Measurements from ENCODE around the gene JAKMIP1.

JAKMIP1 gene

DNA sequence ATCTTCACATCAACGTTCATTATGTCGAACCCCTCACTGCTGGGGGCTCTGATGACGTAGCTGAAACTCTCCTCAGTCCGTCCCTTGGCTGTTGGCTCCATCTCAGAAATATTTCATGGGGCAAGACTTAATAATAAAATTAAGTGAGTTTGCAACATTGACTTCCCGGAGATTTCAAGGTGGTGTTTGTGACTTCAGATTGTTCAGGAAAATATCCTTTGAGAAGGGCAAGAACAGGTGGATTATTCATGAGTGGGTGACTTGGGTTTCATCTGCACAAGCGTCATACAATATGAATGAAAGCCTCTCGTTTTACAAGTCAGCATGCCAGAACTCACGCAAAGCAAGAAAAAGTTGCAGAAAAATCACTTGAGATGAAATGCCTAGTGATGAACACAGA lies 182.0 kb downstream of the JAKMIP1 start, which contains the start of gene C4orf50:
Gene C4orf50 (minus strand): TSS at position 101 of the 400 bp plus-strand sequence.
- H3K4me1 ChIP-seq (ENCODE audit: insufficient read depth, poor library complexity, severe bottlenecking), result no peaks in the 10 kb centered on the region
- ATAC-seq (ENCODE audit: low read depth), result no peak
- TF ChIP-seq, protein P1, sequence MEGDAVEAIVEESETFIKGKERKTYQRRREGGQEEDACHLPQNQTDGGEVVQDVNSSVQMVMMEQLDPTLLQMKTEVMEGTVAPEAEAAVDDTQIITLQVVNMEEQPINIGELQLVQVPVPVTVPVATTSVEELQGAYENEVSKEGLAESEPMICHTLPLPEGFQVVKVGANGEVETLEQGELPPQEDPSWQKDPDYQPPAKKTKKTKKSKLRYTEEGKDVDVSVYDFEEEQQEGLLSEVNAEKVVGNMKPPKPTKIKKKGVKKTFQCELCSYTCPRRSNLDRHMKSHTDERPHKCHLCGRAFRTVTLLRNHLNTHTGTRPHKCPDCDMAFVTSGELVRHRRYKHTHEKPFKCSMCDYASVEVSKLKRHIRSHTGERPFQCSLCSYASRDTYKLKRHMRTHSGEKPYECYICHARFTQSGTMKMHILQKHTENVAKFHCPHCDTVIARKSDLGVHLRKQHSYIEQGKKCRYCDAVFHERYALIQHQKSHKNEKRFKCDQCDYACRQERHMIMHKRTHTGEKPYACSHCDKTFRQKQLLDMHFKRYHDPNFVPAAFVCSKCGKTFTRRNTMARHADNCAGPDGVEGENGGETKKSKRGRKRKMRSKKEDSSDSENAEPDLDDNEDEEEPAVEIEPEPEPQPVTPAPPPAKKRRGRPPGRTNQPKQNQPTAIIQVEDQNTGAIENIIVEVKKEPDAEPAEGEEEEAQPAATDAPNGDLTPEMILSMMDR (IDR thresholded peaks at IDR 0.05; ENCODE audit: poor library complexity, severe bottlenecking), result no peak

DNA sequence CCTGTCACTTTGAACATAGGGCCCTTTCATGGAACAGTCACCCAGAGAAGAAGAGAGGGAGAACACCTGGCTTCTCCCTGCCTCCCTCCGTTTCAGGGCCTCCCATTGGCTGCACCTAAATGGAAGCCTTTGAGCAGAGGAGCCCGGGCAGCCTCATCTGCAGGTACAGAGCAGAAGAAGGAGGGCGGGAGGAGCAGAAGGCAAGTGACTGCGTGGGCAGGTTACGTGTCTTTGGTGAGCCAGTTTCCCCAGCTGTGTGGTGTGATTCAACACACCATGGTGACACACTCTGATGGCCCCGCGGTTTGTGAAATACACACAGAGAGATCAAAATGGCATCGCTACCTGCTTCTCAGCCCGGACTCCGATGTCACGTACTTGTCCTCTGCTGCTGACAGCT lies 182.5 kb downstream of the JAKMIP1 start:
- Histone ChIP-seq H3K36me3 (ENCODE audit: low read depth) (no peaks in the 10 kb centered on the region), H3K27me3 (ENCODE audit: insufficient read depth, poor library complexity, severe bottlenecking) (no peaks in the 10 kb centered on the region), H3K9me3 (ENCODE audit: severe bottlenecking) (no peaks in the 10 kb centered on the region), H3K4me1 (ENCODE audit: insufficient read depth, poor library complexity, severe bottlenecking) (no peaks in the 10 kb centered on the region), H3K4me3 (ENCODE audit: severe bottlenecking) (no peak overlapping the region), H3K27ac (ENCODE audit: poor library complexity, severe bottlenecking) (no peak overlapping the region)
- DNase-seq (ENCODE audit: low spot score), result no peak
- ATAC-seq (ENCODE audit: low read depth), result no peak
- TF ChIP-seq, protein P1 (IDR thresholded peaks at IDR 0.05; ENCODE audit: poor library complexity, severe bottlenecking), result no peak

More for the DNA sequence above, 182.0 kb downstream of the JAKMIP1 start, which contains the start of gene C4orf50:
- no peak for DNase-seq (ENCODE audit: low spot score)
- no peak within 1 kb of the TSS for H3K4me3 ChIP-seq (ENCODE audit: severe bottlenecking)
- no peaks in the 10 kb centered on the region for H3K9me3 ChIP-seq (ENCODE audit: severe bottlenecking)
- H3K27ac ChIP-seq (ENCODE audit: poor library complexity, severe bottlenecking), result no peak within 1 kb of the TSS
- H3K27me3 ChIP-seq (ENCODE audit: insufficient read depth, poor library complexity, severe bottlenecking), result no peaks in the 10 kb centered on the region
- H3K36me3 ChIP-seq (ENCODE audit: low read depth), result no peaks in the 10 kb centered on the region

DNA sequence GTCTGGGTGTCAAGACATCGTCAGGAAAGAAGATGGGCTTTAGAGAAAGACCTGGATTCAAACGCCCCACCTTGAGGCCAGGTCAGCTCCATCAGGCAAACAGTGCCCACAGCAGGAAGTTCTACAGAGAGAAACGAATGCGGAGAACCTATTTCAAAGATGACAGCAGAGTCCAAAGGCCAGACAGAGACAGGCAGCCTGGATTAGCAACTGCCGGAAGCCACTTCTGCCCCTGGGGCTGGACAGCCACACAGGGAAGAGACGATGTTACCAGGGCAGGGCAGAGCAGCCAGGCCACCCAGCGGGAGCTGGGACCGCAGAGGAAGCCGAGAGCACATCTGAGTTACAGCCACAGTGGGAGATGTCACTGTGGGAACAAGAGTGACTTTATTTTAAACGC lies 183.3 kb downstream of the JAKMIP1 start:
- DNase-seq (ENCODE audit: low spot score), result no peak
- no peaks in the 10 kb centered on the region for H3K9me3 ChIP-seq (ENCODE audit: severe bottlenecking)
- no peak for ATAC-seq (ENCODE audit: low read depth)
- H3K4me1 ChIP-seq (ENCODE audit: insufficient read depth, poor library complexity, severe bottlenecking), result no peaks in the 10 kb centered on the region
- no peak overlapping the region for H3K4me3 ChIP-seq (ENCODE audit: severe bottlenecking)
- no peaks in the 10 kb centered on the region for H3K36me3 ChIP-seq (ENCODE audit: low read depth)
- no peak overlapping the region for H3K27ac ChIP-seq (ENCODE audit: poor library complexity, severe bottlenecking)
- TF ChIP-seq, protein P1 (IDR thresholded peaks at IDR 0.05; ENCODE audit: poor library complexity, severe bottlenecking), result no peak
- no peaks in the 10 kb centered on the region for H3K27me3 ChIP-seq (ENCODE audit: insufficient read depth, poor library complexity, severe bottlenecking)

DNA sequence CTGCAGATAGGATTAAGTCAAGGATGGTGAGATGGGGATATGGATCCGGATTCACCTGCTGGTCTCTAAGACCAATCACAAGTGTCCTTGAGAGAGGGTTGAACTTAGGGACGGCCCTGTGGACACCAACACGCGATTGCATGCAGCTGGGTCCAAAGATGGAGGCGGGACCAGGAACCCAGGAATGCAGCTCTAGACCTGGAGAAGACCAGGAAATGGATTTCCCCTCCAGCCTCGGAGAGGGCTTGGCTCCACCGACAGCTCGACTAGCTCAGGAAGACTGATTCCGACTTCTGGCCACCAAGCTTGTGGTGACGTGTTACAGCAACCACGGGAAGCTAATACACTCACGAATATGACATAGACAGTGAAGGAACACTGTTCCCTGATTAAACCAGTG lies 186.8 kb downstream of the JAKMIP1 start:
- no peak for ATAC-seq (ENCODE audit: low read depth)
- TF ChIP-seq, protein P1 (IDR thresholded peaks at IDR 0.05; ENCODE audit: poor library complexity, severe bottlenecking), result no peak
- no peak for DNase-seq (ENCODE audit: low spot score)
- H3K27ac ChIP-seq (ENCODE audit: poor library complexity, severe bottlenecking), result no peak overlapping the region
- H3K4me3 ChIP-seq (ENCODE audit: severe bottlenecking), result no peak overlapping the region
- H3K4me1 ChIP-seq (ENCODE audit: insufficient read depth, poor library complexity, severe bottlenecking), result no peaks in the 10 kb centered on the region
- H3K36me3 ChIP-seq (ENCODE audit: low read depth), result no peaks in the 10 kb centered on the region
- H3K9me3 ChIP-seq (ENCODE audit: severe bottlenecking), result no peaks in the 10 kb centered on the region
- H3K27me3 ChIP-seq (ENCODE audit: insufficient read depth, poor library complexity, severe bottlenecking), result peaks cover 4% of the 10 kb centered on the region

DNA sequence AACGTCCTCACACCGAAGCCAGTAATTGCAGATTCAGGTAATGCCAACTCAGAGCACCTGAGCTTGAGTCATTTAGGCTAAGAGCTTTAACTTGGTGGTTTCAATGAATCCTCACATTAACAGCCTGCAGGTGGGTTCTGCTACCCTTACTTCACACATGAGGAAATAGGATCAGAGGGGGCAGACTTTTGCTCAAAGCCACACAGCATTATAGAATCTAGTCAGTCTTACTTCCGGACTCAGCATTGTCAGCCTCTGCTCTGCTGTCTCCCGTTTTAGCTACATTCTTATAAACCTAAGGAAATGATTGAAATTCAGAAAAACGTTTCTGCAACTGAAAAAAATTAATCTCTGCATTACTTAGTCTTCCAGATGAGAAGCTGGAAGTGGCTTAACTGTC lies 188.1 kb downstream of the JAKMIP1 start:
- Histone ChIP-seq H3K4me3 (ENCODE audit: severe bottlenecking) (no peak overlapping the region), H3K9me3 (ENCODE audit: severe bottlenecking) (no peaks in the 10 kb centered on the region), H3K36me3 (ENCODE audit: low read depth) (no peaks in the 10 kb centered on the region), H3K4me1 (ENCODE audit: insufficient read depth, poor library complexity, severe bottlenecking) (no peaks in the 10 kb centered on the region), H3K27me3 (ENCODE audit: insufficient read depth, poor library complexity, severe bottlenecking) (peaks cover 4% of the 10 kb centered on the region), H3K27ac (ENCODE audit: poor library complexity, severe bottlenecking) (no peak overlapping the region)
- DNase-seq (ENCODE audit: low spot score) (no peak), ATAC-seq (ENCODE audit: low read depth) (no peak)
- TF ChIP-seq, protein P1 (IDR thresholded peaks at IDR 0.05; ENCODE audit: poor library complexity, severe bottlenecking), result no peak
